MG63 (cell line): ENCODE data around the gene MGLL. TPM values are rescaled to one million over a fixed set of nuclear protein-coding genes. Genes with fewer than 3 reads are reported as not detected.

Experiments used
- DNase-seq: peaks from one replicate; pipeline ENCODE4 v3.0.0-alpha.2; 2020
- H3K27me3 ChIP-seq: fragments of 250-450 bp; sonication (Bioruptor Pico); 2 replicates; pipeline ENCODE4 v1.5.1; 2020; ENCODE audit warnings: mild to moderate bottlenecking, moderate library complexity
- H3K36me3 ChIP-seq: fragments of 250-450 bp; sonication (Bioruptor Pico); 2 replicates; pipeline ENCODE4 v1.5.1; 2020; ENCODE audit warnings: mild to moderate bottlenecking, moderate library complexity
- H3K4me3 ChIP-seq: fragments of 250-450 bp; sonication (Bioruptor Pico); 2 replicates; pipeline ENCODE4 v1.5.1; 2020; ENCODE audit warnings: mild to moderate bottlenecking, moderate library complexity
- H3K9me3 ChIP-seq: fragments of 250-450 bp; sonication (Bioruptor Pico); 2 replicates; pipeline ENCODE4 v1.5.1; 2020; ENCODE audit warnings: mild to moderate bottlenecking, moderate library complexity
- total RNA-seq: library from RNA; depleted of rRNA; stranded (reverse); fragments of >200 nt; shearing (Covaris generic); gene quantifications from 2 replicates; pipeline ENCODE4 v1.2.3, GENCODE V29; 2014; ENCODE audit warnings: low replicate concordance

Gene MGLL
- total RNA-seq, 1 experiment from 2014 or later: 29.0 TPM

DNA sequence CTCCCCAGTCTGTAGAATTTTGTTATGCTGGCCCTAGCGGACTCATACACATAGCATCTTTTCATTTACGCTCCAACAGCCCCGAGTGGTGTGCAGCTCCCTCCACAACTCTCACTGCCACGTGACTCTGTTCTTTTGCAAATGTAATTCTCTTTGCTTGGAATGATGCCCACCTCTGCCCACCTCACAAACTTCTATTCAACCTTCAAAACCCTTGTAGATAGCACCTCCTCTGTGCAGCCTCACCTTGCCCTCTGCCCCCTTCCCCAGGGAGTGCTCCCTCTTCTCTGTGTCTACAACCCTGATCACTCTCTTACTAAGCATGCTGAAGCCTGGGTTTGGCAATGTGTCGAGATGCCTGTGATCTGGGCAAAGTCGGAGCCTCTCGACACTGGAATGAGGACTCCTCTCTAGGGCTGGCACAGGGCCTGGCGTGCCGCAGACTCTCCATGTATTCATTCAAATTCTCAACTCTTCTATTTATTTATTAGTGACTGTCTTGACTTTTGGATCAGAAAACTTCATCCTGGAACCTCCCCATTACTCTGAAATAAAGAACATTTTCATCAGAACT is 73.5 kb downstream of the MGLL start:
- Histone ChIP-seq H3K4me3 (no peak overlapping the region), H3K9me3 (no peaks in the 10 kb centered on the region), H3K27me3 (no peaks in the 10 kb centered on the region), H3K36me3 (no peaks in the 10 kb centered on the region; the same call in 1 of the 2 replicates)
- DNase-seq: peak; percentile 96

- Histone ChIP-seq H3K36me3 (no peaks in the 10 kb centered on the region; the same call in 1 of the 2 replicates), H3K27me3 (no peaks in the 10 kb centered on the region), H3K9me3 (no peaks in the 10 kb centered on the region), H3K4me3 (no peak overlapping the region)
- DNase-seq: peak; percentile 76
These were observed 74.4 kb downstream of the MGLL start for GRCh38 chr3:127747751-127748521.

DNA sequence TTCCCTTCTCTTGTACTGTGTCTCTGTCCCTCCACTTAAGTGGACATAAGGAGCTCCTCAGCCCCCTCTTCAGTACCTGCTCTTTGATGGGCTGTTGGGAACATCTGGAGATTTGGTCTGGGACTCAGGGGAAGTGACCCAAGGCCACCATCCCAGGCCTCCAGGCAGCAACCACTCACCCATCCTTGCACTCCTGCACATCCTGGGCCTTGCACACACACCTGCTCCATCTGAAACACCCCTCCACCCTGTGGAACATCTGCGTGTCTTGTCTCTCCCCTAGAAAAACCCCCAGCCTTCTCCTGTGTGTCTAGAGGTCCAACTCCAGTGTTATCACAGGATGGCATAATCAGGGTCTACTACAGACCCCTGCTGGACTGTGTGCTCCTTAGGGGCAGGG is 75.2 kb downstream of the MGLL start:
- Histone ChIP-seq H3K9me3 (no peaks in the 10 kb centered on the region), H3K27me3 (no peaks in the 10 kb centered on the region), H3K4me3 (no peak overlapping the region), H3K36me3 (peaks cover 2% of the 10 kb centered on the region)
- DNase-seq: no peak

GRCh38 chr3:127746400-127747057 is 75.8 kb downstream of the MGLL start:
- Histone ChIP-seq H3K27me3 (no peaks in the 10 kb centered on the region), H3K9me3 (no peaks in the 10 kb centered on the region), H3K36me3 (peaks cover 2% of the 10 kb centered on the region), H3K4me3 (no peak overlapping the region)
- no peak for DNase-seq

GRCh38 chr3:127745656-127746399 is 76.5 kb downstream of the MGLL start:
- no peaks in the 10 kb centered on the region for H3K27me3 ChIP-seq
- no peak overlapping the region for H3K4me3 ChIP-seq
- H3K9me3 ChIP-seq: no peaks in the 10 kb centered on the region
- no peak for DNase-seq
- H3K36me3 ChIP-seq: peaks cover 2% of the 10 kb centered on the region

DNA sequence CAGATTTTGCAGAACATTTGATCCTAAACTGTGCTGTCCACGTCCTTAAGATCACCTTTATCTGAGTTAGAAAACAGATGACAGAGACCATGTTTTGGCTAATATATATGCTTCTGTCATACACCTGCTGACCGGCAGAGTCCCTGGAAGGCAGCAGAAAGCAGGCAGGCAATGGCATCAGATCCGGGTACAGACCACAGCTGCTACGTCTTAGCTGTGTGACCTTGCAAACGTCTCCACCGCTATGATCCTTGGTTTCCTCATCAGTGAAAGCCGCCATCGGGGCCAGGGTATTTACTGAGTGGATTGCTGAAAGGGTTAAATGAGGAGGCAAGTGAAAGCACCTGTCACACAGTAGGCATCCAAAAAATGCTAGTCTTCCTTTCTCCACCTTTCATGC is 77.4 kb downstream of the MGLL start:
- H3K4me3 ChIP-seq: no peak overlapping the region
- H3K27me3 ChIP-seq: no peaks in the 10 kb centered on the region
- no peak for DNase-seq
- no peaks in the 10 kb centered on the region for H3K9me3 ChIP-seq
- H3K36me3 ChIP-seq: peaks cover 2% of the 10 kb centered on the region

DNA sequence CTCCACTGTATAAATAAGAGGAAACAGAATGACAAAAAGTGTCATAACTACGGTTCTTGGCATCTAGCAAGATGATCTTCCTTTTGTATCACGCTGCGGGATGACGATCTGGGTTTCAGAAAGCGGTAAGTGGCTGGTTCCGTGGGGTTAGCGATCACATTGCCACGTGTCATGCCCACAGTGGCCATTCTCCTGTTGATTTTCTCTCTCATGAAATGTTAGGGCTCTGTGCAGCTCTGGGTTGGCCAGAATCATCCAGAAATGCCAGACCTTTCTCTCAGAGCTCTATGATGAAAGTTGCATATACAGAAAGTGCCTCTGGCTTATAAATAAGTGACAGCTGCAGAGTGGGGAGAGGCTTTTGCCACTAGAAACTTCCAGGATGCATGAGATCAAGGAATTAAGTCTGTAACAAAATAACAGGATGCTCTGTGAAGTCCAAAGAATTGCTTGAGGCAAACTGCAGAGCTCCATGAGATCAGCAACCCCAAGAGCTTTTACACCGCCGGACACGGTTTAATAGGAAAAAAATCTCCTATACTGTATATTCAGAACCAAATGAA is 78.0 kb downstream of the MGLL start:
- H3K36me3 ChIP-seq: peaks cover 2% of the 10 kb centered on the region
- H3K27me3 ChIP-seq: no peaks in the 10 kb centered on the region
- DNase-seq: no peak
- H3K4me3 ChIP-seq: no peak overlapping the region
- no peaks in the 10 kb centered on the region for H3K9me3 ChIP-seq

DNA sequence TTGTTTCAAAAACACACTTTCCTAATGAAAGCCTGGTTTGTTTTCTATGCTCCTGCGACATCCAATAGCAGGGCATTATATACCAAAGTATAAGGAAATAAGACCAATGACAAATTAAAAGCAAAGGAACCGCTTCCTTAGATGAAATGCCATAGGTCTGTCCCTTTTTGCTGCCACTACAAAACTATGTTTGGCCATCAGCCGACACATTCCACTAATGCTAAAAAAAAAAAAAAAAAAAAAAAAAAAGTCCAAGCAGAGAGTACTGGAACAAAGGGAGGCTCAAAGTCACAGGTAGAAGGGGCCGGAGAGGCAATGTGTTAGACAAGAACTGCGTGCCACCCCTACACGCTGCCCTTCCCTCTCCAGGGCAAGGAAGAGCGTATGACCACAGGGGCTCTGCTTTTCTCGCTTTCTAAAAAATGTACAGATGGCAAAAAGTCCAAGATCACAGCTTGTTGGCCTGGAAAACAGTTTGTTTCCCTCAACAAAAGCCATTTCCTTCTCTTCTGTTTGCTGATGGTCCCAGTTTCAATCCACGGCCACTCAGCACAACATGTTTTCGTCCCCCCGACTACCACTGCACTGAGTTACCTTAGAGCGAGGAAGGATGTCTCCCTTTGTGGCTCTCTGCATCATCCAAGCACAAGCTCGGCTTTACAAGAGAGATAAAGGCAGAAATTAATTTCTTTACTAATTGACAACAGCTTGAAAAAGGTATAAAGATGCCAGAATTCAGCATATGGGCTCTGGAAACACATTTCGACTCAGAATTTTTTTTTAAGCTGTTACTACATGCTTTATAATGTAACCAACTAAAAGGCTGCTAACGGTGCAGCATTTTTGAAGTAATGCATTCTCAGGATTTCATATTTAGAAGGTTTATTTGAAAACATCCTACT is 78.7 kb downstream of the MGLL start:
- Histone ChIP-seq H3K36me3 (peaks cover 2% of the 10 kb centered on the region), H3K9me3 (no peaks in the 10 kb centered on the region), H3K4me3 (no peak overlapping the region), H3K27me3 (no peaks in the 10 kb centered on the region)
- DNase-seq: no peak

DNA sequence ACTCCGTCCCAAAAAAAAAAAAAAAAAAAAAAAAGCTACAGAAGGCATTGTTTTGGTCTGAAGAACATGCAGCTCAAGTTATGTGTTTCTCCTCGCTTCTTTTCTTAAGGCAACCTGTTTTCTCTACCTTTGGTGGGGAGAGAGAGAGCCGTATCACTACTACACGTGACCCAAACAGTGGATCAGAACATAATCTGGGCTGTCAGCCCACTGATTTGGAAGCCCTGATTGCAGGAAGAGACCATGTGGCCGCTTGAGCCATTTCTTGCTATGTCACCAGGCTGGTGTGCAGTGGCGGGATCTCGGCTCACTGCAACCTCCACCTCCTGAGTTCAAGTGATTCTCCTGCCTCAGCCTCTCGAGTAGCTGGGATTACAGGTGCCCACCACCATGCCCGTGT is 79.7 kb downstream of the MGLL start:
- Histone ChIP-seq H3K36me3 (peaks cover 2% of the 10 kb centered on the region), H3K9me3 (no peaks in the 10 kb centered on the region), H3K4me3 (no peak overlapping the region), H3K27me3 (no peaks in the 10 kb centered on the region)
- DNase-seq: no peak

GRCh38 chr3:127741690-127742089 is 80.6 kb downstream of the MGLL start:
- Histone ChIP-seq H3K36me3 (peaks cover 2% of the 10 kb centered on the region; the same call in 1 of the 2 replicates), H3K9me3 (no peaks in the 10 kb centered on the region), H3K4me3 (no peak overlapping the region), H3K27me3 (no peaks in the 10 kb centered on the region)
- DNase-seq: no peak

DNA sequence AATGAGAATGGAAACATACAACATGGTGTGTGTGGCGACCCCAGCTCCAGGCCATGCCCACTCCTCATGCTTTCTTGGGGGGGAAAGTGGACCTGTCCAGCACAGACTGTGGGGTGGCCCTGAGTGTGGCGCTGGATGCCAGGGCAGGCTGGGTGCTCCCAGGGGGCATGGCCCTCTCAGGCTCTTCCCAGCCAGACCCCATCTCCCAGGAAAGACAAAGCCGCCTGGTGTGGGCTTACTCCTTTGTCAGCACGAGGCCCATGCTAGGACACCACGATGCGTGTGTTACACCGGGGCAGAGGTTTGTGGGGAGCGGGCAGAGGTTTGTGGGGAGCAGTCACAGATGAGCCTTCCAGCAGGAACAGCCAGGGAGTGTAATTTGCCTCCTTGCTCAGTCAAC is 81.1 kb downstream of the MGLL start:
- Histone ChIP-seq H3K27me3 (no peaks in the 10 kb centered on the region), H3K9me3 (no peaks in the 10 kb centered on the region)
- no peak for DNase-seq

DNA sequence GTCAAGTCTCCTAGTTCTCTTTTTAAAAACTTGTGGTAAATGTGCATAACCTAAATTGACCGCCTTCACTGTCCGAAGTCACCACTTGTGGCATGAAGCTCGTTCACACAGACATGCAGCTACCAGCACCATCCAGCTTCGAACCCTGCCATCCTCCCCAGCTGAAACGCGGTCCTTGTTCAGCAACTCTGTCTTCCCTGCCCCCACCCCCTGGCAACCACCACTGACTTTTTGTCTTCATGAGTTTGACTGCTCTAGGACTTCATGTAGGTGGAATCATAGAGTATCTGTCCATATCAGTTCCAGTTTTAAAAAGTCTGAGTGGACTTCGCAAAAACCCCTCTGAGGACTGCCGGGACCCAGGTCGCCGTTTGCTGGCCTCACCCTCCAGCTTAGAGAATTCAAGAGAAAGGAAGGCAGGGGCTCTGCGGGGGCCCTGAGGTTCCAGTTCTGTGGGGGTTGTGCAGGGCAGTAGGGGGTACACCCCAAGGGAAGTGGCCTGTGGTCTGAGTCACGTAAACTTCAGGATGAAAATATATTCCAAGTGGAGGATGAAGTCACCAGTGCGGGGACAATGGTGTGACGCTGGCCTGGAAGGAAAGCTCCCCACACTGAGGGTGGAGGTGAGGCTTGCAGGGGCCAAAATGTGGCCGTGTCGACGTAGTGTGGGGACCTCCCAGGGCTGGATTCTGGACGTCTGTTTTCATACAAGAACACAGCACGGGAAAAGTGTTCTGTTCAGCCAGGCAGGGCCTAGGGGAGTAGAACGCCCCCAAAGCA is 82.0 kb downstream of the MGLL start:
- H3K9me3 ChIP-seq: no peaks in the 10 kb centered on the region
- DNase-seq: no peak
- H3K4me3 ChIP-seq: no peak overlapping the region

More for the DNA sequence above, 81.1 kb downstream of the MGLL start:
- Histone ChIP-seq H3K4me3 (no peak overlapping the region), H3K36me3 (peaks cover 2% of the 10 kb centered on the region; the same call in 1 of the 2 replicates)

GRCh38 chr3:127739347-127740135 is 82.8 kb downstream of the MGLL start:
- Histone ChIP-seq H3K27me3 (no peaks in the 10 kb centered on the region), H3K4me3 (no peak overlapping the region), H3K9me3 (no peaks in the 10 kb centered on the region), H3K36me3 (peaks cover 2% of the 10 kb centered on the region; the same call in 1 of the 2 replicates)
- DNase-seq: peak; percentile 72

More for the DNA sequence above, 82.0 kb downstream of the MGLL start:
- H3K27me3 ChIP-seq: no peaks in the 10 kb centered on the region
- H3K36me3 ChIP-seq: peaks cover 2% of the 10 kb centered on the region; the same call in 1 of the 2 replicates

GRCh38 chr3:127738192-127738840 is 84.0 kb downstream of the MGLL start:
- no peak overlapping the region for H3K4me3 ChIP-seq
- peaks cover 6% of the 10 kb centered on the region; the same call in 1 of the 2 replicates for H3K36me3 ChIP-seq
- DNase-seq: peak; percentile 60
- H3K27me3 ChIP-seq: no peaks in the 10 kb centered on the region
- H3K9me3 ChIP-seq: no peaks in the 10 kb centered on the region
